Lower leg skin (tissue), 3 donors: Measurements from ENCODE around the gene TMCC1.

Experiments
- CTCF ChIP-seq, 3 donors: fragments of 450-650 bp; IDR thresholded peaks; one replicate each; pipeline ENCODE4 v1.5.1; 2016; ENCODE audit warnings: antibody characterized with exemption in 3 of 3, mild to moderate bottlenecking in 3 of 3, moderate library complexity in 2 of 3
- POLR2A ChIP-seq, 2 donors: fragments of 450-650 bp; IDR thresholded peaks; one replicate each; pipeline ENCODE4 v1.6.1; 2016 to 2017; ENCODE audit warnings: antibody characterized with exemption in 2 of 2, mild to moderate bottlenecking in 1 of 2, moderate library complexity in 1 of 2

GRCh38 chr3:129855170-129855831 is 38.2 kb downstream of the TMCC1 start:
- TF ChIP-seq CTCF (IDR thresholded peaks at IDR 0.05): no peak
- TF ChIP-seq POLR2A (IDR thresholded peaks at IDR 0.05): no peak
